Mesendoderm (in vitro differentiated cells): ENCODE data around the gene VDAC1.

ENCODE experiments used
- DNase-seq: peaks from one replicate; pipeline ENCODE4 v3.0.0; 2013
- H2AK5ac ChIP-seq: 2 replicates; pipeline ENCODE4 v1.6.1; 2013; ENCODE audit warnings: low read length, inconsistent platforms
- H2BK120ac ChIP-seq: 2 replicates; pipeline ENCODE4 v1.6.1; 2013; ENCODE audit warnings: low read depth, mild to moderate bottlenecking, low read length, moderate library complexity, mixed read lengths
- H2BK15ac ChIP-seq: replicated peaks from 2 replicates; pipeline ENCODE4 v1.6.1; 2013; ENCODE audit warnings: low read depth, mild to moderate bottlenecking, moderate library complexity
- H2BK5ac ChIP-seq: 2 replicates; pipeline ENCODE4 v1.6.1; 2013; ENCODE audit warnings: low read length, inconsistent platforms
- H3K18ac ChIP-seq: 2 replicates; pipeline ENCODE4 v1.6.1; 2013; ENCODE audit warnings: mild to moderate bottlenecking, low read length, mixed read lengths
- H3K23ac ChIP-seq: one replicate; pipeline ENCODE4 v1.6.1; 2013; ENCODE audit warnings: low read length
- H3K27ac ChIP-seq: 2 replicates; pipeline ENCODE4 v1.5.1; 2013; ENCODE audit warnings: low read depth, mild to moderate bottlenecking, inconsistent platforms, low read length, moderate library complexity
- H3K27me3 ChIP-seq: 2 replicates; pipeline ENCODE4 v1.6.1; 2013; ENCODE audit warnings: low read length, control low read depth, mild to moderate bottlenecking, inconsistent platforms; ENCODE audit not compliant: insufficient read depth, poor library complexity
- H3K36me3 ChIP-seq: 2 replicates; pipeline ENCODE4 v1.6.1; 2013; ENCODE audit warnings: low read length, inconsistent platforms; ENCODE audit not compliant: control insufficient read depth, insufficient read depth
- H3K4ac ChIP-seq: one replicate; pipeline ENCODE4 v1.6.1; 2013; ENCODE audit warnings: low read depth, mild to moderate bottlenecking, low read length, moderate library complexity
- H3K4me1 ChIP-seq: 2 replicates; pipeline ENCODE4 v1.6.1; 2013; ENCODE audit warnings: low read depth, low read length, inconsistent platforms; ENCODE audit not compliant: control insufficient read depth
- H3K4me2 ChIP-seq: 2 replicates; pipeline ENCODE4 v1.6.1; 2013; ENCODE audit warnings: low read length
- H3K4me3 ChIP-seq: 2 replicates; pipeline ENCODE4 v1.5.1; 2013; ENCODE audit warnings: mild to moderate bottlenecking, low read length
- H3K56ac ChIP-seq: one replicate; pipeline ENCODE4 v1.6.1; 2013; ENCODE audit warnings: low read length
- H3K79me1 ChIP-seq: 2 replicates; pipeline ENCODE4 v1.6.1; 2013; ENCODE audit warnings: low read length, inconsistent platforms
- H3K79me2 ChIP-seq: 2 replicates; pipeline ENCODE4 v1.6.1; 2013; ENCODE audit warnings: mild to moderate bottlenecking, low read length; ENCODE audit not compliant: control insufficient read depth, insufficient read depth
- H3K9ac ChIP-seq: 2 replicates; pipeline ENCODE4 v1.6.1; 2013; ENCODE audit warnings: low read length, inconsistent platforms
- H4K5ac ChIP-seq: one replicate; pipeline ENCODE4 v1.6.1; 2013; ENCODE audit warnings: low read length
- H4K8ac ChIP-seq: one replicate; pipeline ENCODE4 v1.6.1; 2013; ENCODE audit warnings: low read depth, mild to moderate bottlenecking, control low read depth, low read length, moderate library complexity
- WGBS: extraction: QIAGEN DNeasy Blood & Tissue Kit; methylation state at CpG from one replicate; pipeline ENCODE4 v1.1.7; 2013; ENCODE audit warnings: low lambda C conversion rate, missing lambda C conversion rate; ENCODE audit not compliant: insufficient coverage; ENCODE audit errors: extremely low coverage; 5-methylcytosine and 5-hydroxymethylcytosine counted together

The VDAC1 gene

GRCh38 chr5:134027288-134027615 is 22.5 kb upstream of the VDAC1 start:
- no peak overlapping the region for H3K18ac ChIP-seq
- no CpG with 5 or more reads among the region's 5 CpGs for WGBS
- H3K4me2 ChIP-seq, result no peak overlapping the region
- H3K36me3 ChIP-seq, result no peaks in the 10 kb centered on the region
- no peaks in the 10 kb centered on the region for H3K79me2 ChIP-seq
- no peaks in the 10 kb centered on the region for H3K79me1 ChIP-seq
- H3K27ac ChIP-seq, result no peak overlapping the region
- H2BK15ac ChIP-seq, result no peak overlapping the region
- no peak overlapping the region for H4K5ac ChIP-seq
- H2AK5ac ChIP-seq, result no peak overlapping the region
- DNase-seq, result no peak
- H3K23ac ChIP-seq, result no peak overlapping the region
- H4K8ac ChIP-seq, result no peak overlapping the region
- H2BK5ac ChIP-seq, result no peak overlapping the region
- no peak overlapping the region for H2BK120ac ChIP-seq
- H3K4me3 ChIP-seq, result no peak overlapping the region
- H3K56ac ChIP-seq, result no peak overlapping the region
- H3K4ac ChIP-seq, result no peak overlapping the region
- no peaks in the 10 kb centered on the region for H3K27me3 ChIP-seq
- H3K9ac ChIP-seq, result no peak overlapping the region
- no peaks in the 10 kb centered on the region for H3K4me1 ChIP-seq

- WGBS, result no CpG with 5 or more reads among the region's 6 CpGs
- H3K79me2 ChIP-seq, result no peaks in the 10 kb centered on the region
- no peak overlapping the region for H3K18ac ChIP-seq
- H2BK15ac ChIP-seq, result no peak overlapping the region
- DNase-seq, result peak; percentile 90
- no peak overlapping the region for H3K27ac ChIP-seq
- H3K36me3 ChIP-seq, result no peaks in the 10 kb centered on the region
- H3K4ac ChIP-seq, result no peak overlapping the region
- H2BK5ac ChIP-seq, result no peak overlapping the region
- H2AK5ac ChIP-seq, result no peak overlapping the region
- H3K4me2 ChIP-seq, result no peak overlapping the region
- H3K4me1 ChIP-seq, result no peaks in the 10 kb centered on the region
- no peaks in the 10 kb centered on the region for H3K79me1 ChIP-seq
- no peak overlapping the region for H3K4me3 ChIP-seq
- no peaks in the 10 kb centered on the region for H3K27me3 ChIP-seq
- H4K5ac ChIP-seq, result no peak overlapping the region
- no peak overlapping the region for H3K9ac ChIP-seq
- H3K56ac ChIP-seq, result no peak overlapping the region
- no peak overlapping the region for H4K8ac ChIP-seq
- no peak overlapping the region for H3K23ac ChIP-seq
- H2BK120ac ChIP-seq, result no peak overlapping the region
Measured at GRCh38 chr5:134026521-134027287, 21.9 kb upstream of the VDAC1 start.

GRCh38 chr5:134025786-134026185 is 21.0 kb upstream of the VDAC1 start:
- Histone ChIP-seq H3K18ac (no peak overlapping the region), H3K79me2 (no peaks in the 10 kb centered on the region), H3K56ac (no peak overlapping the region), H2BK5ac (no peak overlapping the region), H3K4me3 (no peak overlapping the region), H3K9ac (no peak overlapping the region), H4K5ac (no peak overlapping the region), H2BK15ac (no peak overlapping the region), H3K27me3 (no peaks in the 10 kb centered on the region), H3K79me1 (no peaks in the 10 kb centered on the region), H4K8ac (no peak overlapping the region), H2BK120ac (no peak overlapping the region), H3K27ac (no peak overlapping the region), H3K4me1 (no peaks in the 10 kb centered on the region), H3K4ac (no peak overlapping the region), H3K23ac (no peak overlapping the region), H2AK5ac (no peak overlapping the region), H3K4me2 (no peak overlapping the region), H3K36me3 (no peaks in the 10 kb centered on the region)
- WGBS, result no CpG with 5 or more reads among the region's 5 CpGs
- DNase-seq, result no peak

- no CpG with 5 or more reads among the region's 2 CpGs for WGBS
Measured at GRCh38 chr5:134024811-134025210, 20.0 kb upstream of the VDAC1 start.

GRCh38 chr5:134022333-134022732 is 17.6 kb upstream of the VDAC1 start:
- no peaks in the 10 kb centered on the region for H3K4me1 ChIP-seq
- H4K8ac ChIP-seq, result no peak overlapping the region
- no peak overlapping the region for H2BK5ac ChIP-seq
- H3K36me3 ChIP-seq, result no peaks in the 10 kb centered on the region
- H3K9ac ChIP-seq, result no peak overlapping the region
- no CpG with 5 or more reads among the region's 4 CpGs for WGBS
- H3K79me2 ChIP-seq, result no peaks in the 10 kb centered on the region
- H2BK120ac ChIP-seq, result no peak overlapping the region
- no peak for DNase-seq
- H2BK15ac ChIP-seq, result no peak overlapping the region
- H3K27me3 ChIP-seq, result no peaks in the 10 kb centered on the region
- no peak overlapping the region for H3K56ac ChIP-seq
- no peaks in the 10 kb centered on the region for H3K79me1 ChIP-seq
- no peak overlapping the region for H4K5ac ChIP-seq
- H2AK5ac ChIP-seq, result no peak overlapping the region
- no peak overlapping the region for H3K4me3 ChIP-seq
- no peak overlapping the region for H3K4ac ChIP-seq
- H3K27ac ChIP-seq, result no peak overlapping the region
- no peak overlapping the region for H3K23ac ChIP-seq
- no peak overlapping the region for H3K18ac ChIP-seq
- no peak overlapping the region for H3K4me2 ChIP-seq

More at GRCh38 chr5:134024811-134025210, 20.0 kb upstream of the VDAC1 start:
- H2BK5ac ChIP-seq, result no peak overlapping the region
- H3K79me2 ChIP-seq, result no peaks in the 10 kb centered on the region
- H2AK5ac ChIP-seq, result no peak overlapping the region
- no peak overlapping the region for H3K56ac ChIP-seq
- no peak overlapping the region for H4K8ac ChIP-seq
- no peak overlapping the region for H3K18ac ChIP-seq
- H3K23ac ChIP-seq, result no peak overlapping the region
- no peak overlapping the region for H2BK15ac ChIP-seq
- no peak for DNase-seq
- H4K5ac ChIP-seq, result no peak overlapping the region
- H3K36me3 ChIP-seq, result no peaks in the 10 kb centered on the region
- H3K4me3 ChIP-seq, result no peak overlapping the region
- H2BK120ac ChIP-seq, result no peak overlapping the region
- no peak overlapping the region for H3K4me2 ChIP-seq
- H3K79me1 ChIP-seq, result no peaks in the 10 kb centered on the region
- H3K4ac ChIP-seq, result no peak overlapping the region
- no peak overlapping the region for H3K27ac ChIP-seq
- no peaks in the 10 kb centered on the region for H3K4me1 ChIP-seq
- no peak overlapping the region for H3K9ac ChIP-seq
- H3K27me3 ChIP-seq, result no peaks in the 10 kb centered on the region

GRCh38 chr5:134020188-134020587 is 15.4 kb upstream of the VDAC1 start:
- Histone ChIP-seq H3K27ac (no peak overlapping the region), H3K79me2 (no peaks in the 10 kb centered on the region), H2BK120ac (no peak overlapping the region), H3K36me3 (no peaks in the 10 kb centered on the region), H3K79me1 (no peaks in the 10 kb centered on the region), H3K9ac (no peak overlapping the region), H3K23ac (no peak overlapping the region), H2BK15ac (no peak overlapping the region), H3K4ac (no peak overlapping the region), H2BK5ac (no peak overlapping the region), H3K4me1 (no peaks in the 10 kb centered on the region), H3K56ac (no peak overlapping the region), H3K27me3 (no peaks in the 10 kb centered on the region), H3K4me2 (no peak overlapping the region), H4K8ac (no peak overlapping the region), H3K4me3 (no peak overlapping the region), H4K5ac (no peak overlapping the region), H3K18ac (no peak overlapping the region), H2AK5ac (no peak overlapping the region)
- WGBS, result no CpG with 5 or more reads among the region's 4 CpGs
- no peak for DNase-seq
